Stimulated activated CD4-positive, alpha-beta T cell treated with anti-CD3 and anti-CD28 coated beads, Interleukin-4, amount 100 ng/mL, for 4 hours (primary cell): Measurements from ENCODE around the gene A2M.
"Not testable (repeated sequence)": the region's sequence is repeated elsewhere in the genome, so short reads cannot be mapped to it uniquely, and the experiment has no call there.

ENCODE experiments used
- DNase-seq, 2 experiments: peaks; one replicate each; pipeline ENCODE4 v3.0.0-alpha.2; 2020

The A2M gene

GRCh38 chr12:9115731-9116559 is at the start of gene A2M:
Gene A2M (minus strand): TSS chr12:9115919. CDS start chr12:9115849, 70 bp downstream.
- no peak for DNase-seq

GRCh38 chr12:9163392-9163791 is 47.7 kb upstream of the A2M start:
- DNase-seq = no peak

DNA sequence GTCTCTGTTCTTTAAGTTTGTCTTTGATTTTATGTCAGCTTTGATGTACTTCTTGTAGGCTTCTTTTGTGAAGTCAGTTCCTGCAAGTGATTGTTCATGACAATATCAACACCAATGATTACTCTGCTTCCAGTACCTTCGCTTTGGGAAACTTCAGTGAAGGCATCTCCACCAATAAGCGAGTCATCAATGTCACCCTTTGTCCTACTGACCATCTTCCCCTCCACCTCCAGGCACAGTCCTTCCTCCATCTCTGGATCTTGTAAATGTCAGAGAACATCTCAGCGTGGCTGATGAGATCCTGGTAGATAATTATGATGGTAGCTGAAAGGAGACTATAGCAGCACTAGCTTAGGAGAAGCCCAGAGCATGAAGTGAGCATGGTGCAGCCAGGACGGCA is 40.4 kb upstream of the A2M start:
- DNase-seq = no peak

GRCh38 chr12:9149372-9149771 is 33.7 kb upstream of the A2M start:
- DNase-seq = no peak

DNA sequence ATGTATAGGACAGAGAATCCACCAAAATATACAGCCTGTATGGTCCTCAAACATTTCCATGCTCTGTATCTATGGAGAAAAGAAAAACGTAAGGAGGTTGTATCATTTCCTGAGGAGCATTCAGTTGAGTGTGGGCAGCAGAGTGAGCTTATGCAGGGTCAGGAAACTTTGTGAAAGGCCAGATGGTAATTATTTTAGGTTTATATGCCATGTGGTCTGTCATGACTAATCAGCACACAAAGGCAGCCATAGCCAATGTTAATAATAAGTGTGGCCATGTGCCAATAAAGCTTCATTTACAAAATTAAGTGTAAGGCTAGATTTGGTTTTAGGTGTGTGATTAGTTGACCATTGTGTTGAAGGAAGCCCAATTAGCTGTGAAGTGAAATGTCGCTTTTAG is 33.2 kb upstream of the A2M start:
- no peak for DNase-seq

DNA sequence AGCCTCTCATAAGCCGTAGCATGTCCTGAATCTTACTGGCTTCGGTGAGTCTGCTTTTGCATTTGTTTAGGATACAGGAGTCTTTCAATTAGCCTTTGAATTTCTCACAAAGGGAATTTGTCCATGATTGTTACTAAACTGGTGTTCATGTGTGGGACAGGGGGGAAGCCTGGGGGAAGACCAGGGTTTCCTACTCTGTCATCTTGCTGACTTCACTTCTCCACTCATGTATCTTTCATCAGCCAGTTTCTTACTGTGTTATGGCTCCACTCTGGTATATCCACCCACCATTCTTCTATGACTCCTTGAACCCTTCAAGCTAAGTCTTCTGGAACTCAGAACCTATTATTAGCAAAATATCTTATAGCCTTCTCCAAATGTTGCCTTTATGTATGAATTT is 31.7 kb upstream of the A2M start:
- no peak for DNase-seq

GRCh38 chr12:9144730-9145106 is 29.0 kb upstream of the A2M start:
- no peak for DNase-seq

DNA sequence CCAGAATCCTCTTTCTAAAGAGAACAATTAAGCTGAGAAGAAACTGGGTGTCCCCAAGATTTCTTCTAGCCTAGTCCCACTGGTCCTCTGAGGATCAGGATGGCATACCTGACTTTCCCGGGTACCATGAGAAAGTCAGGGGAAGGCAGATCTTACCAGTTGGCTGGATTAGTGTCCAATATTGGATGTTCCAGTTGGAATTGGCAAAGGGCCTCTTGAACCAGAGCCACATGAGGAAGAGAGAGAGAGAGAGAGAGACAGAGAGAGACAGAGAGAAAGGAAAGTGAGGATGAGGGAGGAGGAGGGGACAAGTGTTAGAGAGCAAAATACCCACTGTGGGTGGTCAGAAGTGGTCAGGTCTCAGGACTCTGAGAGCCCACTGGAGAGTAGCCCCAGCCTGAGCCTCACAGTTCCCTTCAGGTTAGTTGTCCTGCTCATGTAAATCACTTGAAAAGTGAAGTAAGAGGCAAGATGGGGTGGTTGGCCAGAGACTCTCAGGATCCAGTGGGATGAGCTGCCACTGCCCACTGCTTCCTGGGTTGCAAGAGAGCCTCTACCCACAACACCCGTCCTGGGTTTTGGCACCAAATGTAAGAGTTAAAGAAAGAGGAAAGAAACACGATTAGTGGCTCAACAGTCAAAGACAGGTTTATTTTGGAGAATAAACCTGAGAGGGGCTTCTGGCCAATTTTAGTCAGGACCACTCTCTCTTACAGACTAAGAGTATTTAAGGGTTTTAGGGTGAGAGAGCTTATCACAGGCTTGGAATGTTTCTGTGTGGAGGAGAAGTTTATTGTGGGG is 28.4 kb upstream of the A2M start:
- DNase-seq = no peak

DNA sequence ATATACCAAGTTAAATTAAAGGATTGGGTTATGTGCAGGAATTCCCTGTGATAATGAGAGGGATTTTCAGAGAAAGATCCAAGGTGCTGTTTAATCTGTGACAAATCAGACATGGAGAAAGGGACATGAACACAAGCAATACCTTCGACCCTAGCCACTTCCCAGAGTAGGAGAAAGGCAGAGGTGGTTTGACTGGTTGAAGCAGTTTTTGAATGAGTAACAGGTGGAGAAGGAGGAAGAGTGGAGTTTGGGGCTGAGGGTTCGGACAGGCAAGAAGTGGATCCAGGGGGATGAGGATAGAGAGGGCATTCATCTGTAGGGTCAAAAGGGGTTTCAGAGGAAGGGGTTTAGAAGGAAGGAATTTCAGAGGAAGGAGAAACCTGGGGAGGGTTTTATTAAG is 27.4 kb upstream of the A2M start:
- DNase-seq = no peak

GRCh38 chr12:9139588-9140290 is 24.0 kb upstream of the A2M start:
- not testable (repeated sequence) for DNase-seq

DNA sequence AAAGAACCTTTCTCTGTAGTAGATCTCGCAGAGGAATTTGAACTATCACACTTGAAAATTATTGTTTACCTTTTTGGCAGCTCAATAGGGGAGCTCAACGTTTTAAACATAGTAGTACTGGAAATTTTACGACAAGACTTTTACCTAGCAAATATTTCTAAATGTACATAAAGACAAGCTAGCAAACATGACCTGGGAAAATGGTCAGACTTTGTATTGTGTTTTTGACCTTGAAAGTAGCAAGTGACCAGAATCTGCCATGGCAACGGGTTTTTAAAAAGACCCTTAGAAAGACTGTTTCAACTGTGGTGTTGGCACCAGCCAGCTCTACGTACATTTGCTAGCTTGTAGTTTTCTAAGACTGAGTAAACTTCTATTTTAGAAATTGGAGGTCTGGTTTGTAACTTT is 20.2 kb upstream of the A2M start:
- no peak for DNase-seq

- DNase-seq = no peak
These were observed 19.4 kb upstream of the A2M start for GRCh38 chr12:9134981-9135628.

- DNase-seq = no peak
These were observed 17.6 kb upstream of the A2M start for GRCh38 chr12:9133216-9133916.

DNA sequence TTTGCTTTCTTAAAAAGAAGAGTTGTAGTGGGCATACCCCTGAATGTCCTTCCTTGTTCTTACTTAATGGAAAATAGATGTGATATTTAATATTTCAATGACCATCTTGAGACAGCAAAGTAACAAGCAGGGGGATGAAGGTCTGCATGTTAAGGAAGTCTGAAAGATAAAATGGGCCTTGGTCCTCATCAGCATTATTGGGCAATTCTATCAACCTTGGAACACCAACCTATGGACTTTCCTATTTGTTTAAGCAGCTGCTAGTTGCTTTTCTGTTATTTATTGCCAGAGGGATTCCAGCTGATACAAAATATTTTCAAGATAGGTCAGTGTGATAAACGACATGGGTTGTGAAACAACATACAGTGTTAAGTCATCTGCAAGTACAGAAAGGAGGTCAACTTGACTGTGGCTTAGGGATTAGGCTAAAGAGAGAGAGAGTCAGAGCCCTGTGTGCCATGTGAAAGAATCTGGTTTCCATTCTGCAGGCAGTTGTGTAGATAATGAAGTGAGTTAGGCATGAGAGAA is 16.4 kb upstream of the A2M start:
- no peak for DNase-seq

GRCh38 chr12:9130244-9130643 is 14.5 kb upstream of the A2M start:
- no peak for DNase-seq

DNA sequence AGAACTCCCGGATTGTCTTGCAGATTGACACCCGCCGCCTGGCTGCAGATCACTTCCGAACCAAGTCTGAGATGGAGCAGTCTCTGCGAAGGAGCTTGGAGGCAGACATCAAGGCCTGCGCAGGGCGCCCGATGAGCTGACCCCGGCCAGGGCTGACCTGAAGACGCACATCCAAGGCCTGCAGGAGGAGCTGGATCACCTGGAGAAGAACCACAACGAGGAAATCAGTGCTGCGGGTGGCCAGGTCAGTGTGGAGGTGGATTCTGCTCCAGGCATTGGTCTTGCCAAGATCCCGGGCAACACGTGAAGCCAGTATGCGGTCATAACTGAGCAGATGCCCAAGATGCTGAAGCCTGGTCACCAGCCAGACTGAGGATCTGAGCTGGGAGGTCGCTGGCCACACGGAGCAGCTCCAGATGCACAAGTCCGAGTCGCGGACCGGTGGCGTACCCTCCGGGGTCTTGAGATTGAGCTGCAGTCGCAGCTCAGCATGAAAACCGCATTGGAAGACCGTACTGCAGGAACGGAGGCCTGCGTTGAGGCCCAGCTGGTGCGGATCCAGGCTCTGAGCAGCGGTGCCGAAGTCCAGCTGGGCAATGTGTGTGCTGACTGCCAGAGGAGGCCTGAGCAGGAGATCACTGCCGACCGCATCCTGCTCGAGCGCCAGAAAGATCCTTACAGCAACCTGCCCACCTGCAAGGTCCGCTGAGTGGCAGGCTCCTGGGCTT is 12.4 kb upstream of the A2M start:
- no peak for DNase-seq

DNA sequence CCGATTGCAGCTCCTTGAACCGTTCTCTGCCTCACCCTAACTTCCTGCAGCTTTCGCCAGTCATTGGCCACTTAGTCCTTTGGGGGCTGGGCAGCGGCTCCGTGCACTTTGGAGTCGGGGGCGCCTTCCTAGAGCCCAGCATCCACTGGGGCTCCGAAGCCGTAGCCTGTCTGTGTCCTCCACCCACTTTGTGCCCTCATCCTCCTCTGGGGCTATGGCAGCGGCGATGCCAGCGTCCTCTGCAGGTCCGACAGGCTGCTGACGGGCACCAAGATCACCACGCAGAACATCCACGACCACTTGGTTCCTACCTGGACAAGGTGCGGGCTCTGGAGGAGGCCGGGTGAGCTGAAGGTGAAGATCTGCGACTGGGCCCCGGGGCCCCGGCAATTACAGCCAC is 11.8 kb upstream of the A2M start:
- no peak for DNase-seq

GRCh38 chr12:9124383-9125031 is 8.8 kb upstream of the A2M start:
- no peak for DNase-seq

DNA sequence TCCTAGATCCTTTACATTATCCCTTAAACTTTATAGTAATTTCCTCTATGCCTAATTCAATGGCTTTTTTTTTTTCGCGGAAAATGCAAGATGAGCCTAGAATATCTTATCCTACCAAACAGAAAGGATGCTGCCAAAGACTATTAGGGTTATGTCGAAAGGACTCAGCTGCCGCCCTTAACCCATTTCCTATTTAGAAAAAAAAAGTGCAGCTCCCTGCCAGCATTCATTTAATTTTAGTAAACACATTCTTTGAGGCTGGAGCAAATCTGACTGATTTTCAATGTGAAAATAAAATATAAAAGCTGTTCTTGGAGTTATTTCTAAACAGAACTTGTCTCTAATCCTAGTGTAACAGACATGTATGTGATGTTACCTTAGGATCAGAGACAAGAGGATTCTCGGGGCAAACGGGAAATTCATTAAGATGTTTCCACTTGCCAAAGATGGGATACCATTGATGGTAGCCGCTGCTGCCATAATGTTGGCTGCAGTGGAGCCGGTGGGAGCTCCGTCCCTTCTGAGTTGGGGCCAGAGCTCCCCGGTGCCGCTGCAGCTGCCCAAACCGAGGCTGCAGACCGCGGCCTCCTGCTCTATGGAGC is 8.2 kb upstream of the A2M start:
- no peak for DNase-seq

GRCh38 chr12:9122091-9122609 is 6.4 kb upstream of the A2M start:
- DNase-seq = no peak
